GM18508 (cell line): ENCODE results near the gene SOWAHB.

ENCODE experiments used
- ATAC-seq: cut with Tn5 transposase; IDR thresholded peaks from one replicate; pipeline ENCODE4 v1.9.1; 2021; ENCODE audit warnings: moderate number of reproducible peaks; ENCODE audit not compliant: insufficient read depth, unreplicated experiment

The SOWAHB gene

DNA sequence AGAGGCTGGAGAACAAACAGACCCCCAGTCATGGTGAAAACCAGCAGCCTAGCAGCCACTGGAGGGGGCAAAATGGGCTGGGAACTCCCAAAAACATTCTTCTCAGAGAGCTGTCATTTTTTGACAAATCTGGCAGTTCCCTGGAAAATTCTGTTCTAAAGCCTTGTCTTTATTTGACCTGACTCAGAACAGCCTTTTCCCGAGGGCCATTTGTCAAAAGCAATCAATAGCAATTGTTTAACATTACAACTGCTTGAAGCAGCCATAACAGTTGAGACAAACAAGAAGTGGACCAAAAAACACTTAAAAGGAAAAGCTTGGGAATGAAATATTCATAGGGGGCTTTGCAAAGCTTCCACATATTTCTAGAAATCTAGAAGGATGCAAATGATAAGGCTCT lies 39.6 kb downstream of the SOWAHB start:
- no peak for ATAC-seq

DNA sequence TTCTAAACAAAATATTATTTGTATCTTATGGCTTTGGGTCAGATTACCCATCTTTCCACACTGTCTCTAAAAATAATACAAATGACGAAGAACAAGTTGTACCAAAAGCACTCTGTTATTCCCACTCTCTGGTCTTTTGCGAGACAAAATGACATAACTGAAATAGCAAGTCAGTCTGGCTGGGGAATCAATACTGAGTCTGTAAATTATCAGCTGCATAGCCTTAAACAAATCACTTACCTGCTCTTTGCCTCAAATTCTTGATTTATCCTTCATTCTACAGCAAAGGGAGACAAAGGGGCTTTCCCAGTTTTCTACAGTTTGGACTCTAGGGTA lies 40.9 kb downstream of the SOWAHB start:
- ATAC-seq: no peak

DNA sequence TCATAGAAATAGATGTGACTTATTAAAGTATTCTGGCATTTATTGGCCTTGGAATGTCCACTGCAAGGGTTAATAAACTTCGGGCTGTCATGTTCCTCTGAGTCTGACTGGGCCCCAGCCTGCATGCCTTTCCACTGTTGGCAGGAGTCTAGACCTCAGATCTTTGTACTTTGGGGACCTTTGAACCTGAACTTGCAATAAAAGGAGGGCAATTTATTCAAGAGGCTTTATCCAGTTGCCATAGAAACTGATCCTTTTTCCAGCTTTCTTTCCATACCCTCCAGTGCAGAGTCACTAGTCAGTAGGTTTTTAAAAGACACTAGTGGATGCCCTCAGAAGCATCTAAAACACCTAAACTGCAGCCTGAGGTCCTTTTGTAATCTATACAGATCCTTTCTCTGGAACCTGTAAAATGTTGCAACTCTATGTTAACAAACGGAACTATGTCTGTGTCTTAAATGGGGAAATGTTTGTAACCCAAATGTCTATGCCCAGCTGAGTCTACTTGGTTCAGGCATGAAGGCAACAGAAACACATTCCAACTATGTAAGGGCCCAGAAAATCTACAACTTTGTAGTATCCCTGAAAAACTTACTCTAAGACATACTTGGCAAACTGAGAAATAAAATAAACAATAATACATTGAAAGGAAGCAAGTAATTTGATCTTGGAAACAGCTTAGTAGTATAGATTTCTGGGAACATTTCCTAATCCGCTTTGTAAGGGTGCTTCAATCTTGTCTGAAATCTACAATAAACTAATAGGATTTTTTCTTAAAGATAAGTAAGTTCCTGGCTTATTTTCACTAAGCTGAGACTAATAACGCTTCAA lies 41.5 kb downstream of the SOWAHB start:
- ATAC-seq: no peak

DNA sequence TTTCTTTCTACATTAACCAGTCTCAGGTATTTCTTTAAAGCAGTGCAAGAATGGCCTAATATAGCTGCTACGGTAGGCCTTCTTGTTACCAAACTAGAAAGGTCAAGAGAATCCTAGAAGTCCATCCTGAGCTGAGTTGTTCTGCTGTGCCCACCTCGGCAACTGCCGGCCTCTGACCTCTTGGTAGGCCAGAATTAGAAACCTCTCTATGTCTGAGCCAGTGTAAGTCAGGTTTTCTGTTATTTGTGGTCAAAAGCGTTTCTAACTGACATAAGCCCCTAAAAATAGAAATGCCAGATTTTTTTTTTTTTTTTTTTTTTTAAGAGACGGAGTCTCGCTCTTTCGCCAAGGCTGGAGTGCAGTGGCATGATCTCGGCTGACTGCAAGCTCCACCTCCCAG lies 43.1 kb downstream of the SOWAHB start:
- no peak for ATAC-seq

DNA sequence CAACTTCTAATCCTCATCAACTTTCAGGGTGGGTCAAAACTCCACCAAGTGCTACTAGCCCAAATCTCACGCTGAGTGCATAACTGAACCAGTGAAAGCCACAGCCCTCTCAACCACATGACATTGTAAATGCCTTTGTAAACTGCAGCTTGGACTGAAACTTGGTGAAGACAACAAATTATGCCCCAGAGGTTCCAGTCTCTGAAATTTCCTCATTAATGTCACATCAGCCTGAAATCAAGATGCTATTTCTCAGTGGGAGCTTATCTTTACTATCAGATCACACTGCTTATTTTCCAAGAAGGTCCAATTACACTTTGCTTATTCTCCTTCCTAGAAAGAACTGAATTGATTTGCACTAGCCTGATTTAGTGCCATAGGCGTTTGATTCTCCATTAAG lies 46.6 kb downstream of the SOWAHB start:
- ATAC-seq: no peak

DNA sequence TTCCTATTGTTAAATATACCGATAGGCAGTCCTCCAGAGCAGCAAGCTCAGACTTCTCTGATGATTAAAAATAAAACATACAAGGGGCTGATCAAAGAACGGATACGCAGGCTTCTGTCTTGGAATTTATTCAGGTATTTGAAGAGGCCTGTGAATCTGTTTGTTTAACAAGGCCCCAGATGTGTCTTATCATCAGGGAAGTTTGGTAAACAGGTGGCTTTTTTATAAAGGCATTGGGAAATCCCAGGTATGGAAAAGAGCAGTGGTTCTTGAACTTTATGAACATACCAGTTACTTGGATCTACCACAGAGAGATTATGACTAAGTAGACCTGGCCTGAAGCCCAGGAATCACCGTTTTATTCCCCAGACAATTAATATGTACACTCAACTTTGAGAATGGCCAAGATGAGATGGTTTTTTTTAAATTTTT lies 47.9 kb downstream of the SOWAHB start:
- ATAC-seq: no peak
